Upper lobe of left lung (tissue), 6 donors: ENCODE data around the gene TACC2. TPM values are rescaled to one million over a fixed set of nuclear protein-coding genes. Genes with fewer than 3 reads are reported as not detected.

Experiments
- ATAC-seq, 2 donors: fragments of 200-7000 bp; cut with Tn5 transposase; one replicate each; pipeline ENCODE4 v1.9.1; 2022; ENCODE audit warnings: mild to moderate bottlenecking in 2 of 2, moderate library complexity in 2 of 2; ENCODE audit not compliant: low FRiP score in 2 of 2
- DNase-seq, 2 donors: peaks; one replicate each; pipeline ENCODE4 v3.0.0-alpha.2; 2019 to 2020
- H3K27ac ChIP-seq, 4 donors: fragments of 200-600 bp; sonication (generic); one replicate each; pipeline ENCODE4 v1.5.1; 2016 to 2019
- H3K27me3 ChIP-seq, 4 donors: fragments of 200-600 bp; sonication (generic); one replicate each; pipeline ENCODE4 v1.5.1; 2017 to 2019
- H3K36me3 ChIP-seq, 4 donors: fragments of 200-600 bp; sonication (generic); one replicate each; pipeline ENCODE4 v1.5.1; 2016 to 2019
- H3K4me1 ChIP-seq, 4 donors: fragments of 200-600 bp; sonication (generic); one replicate each; pipeline ENCODE4 v1.5.1; 2018 to 2019
- H3K4me3 ChIP-seq, 4 donors: fragments of 200-600 bp; sonication (generic); one replicate each; pipeline ENCODE4 v1.5.1; 2017 to 2019; ENCODE audit warnings: mild to moderate bottlenecking in 2 of 4, moderate library complexity in 1 of 4
- H3K9me3 ChIP-seq, 4 donors: fragments of 200-600 bp; sonication (generic); one replicate each; pipeline ENCODE4 v1.5.1; 2018 to 2019
- CTCF ChIP-seq, 6 experiments: fragments of 450-650 bp in 4 of 6; fragments of 200-600 bp in 2 of 6; sonication (generic) in 2 of 6; IDR thresholded peaks; one replicate each; pipeline ENCODE4 v1.5.1; 2016 to 2019; ENCODE audit warnings: antibody characterized with exemption in 6 of 6
- EP300 ChIP-seq, 4 donors: sonication (generic); formaldehyde crosslinking; IDR thresholded peaks; one replicate each; pipeline ENCODE4 v1.5.1; 2017; ENCODE audit warnings: antibody characterized with exemption in 4 of 4, control low read depth in 2 of 4
- POLR2A ChIP-seq, 4 donors: fragments of 450-650 bp; IDR thresholded peaks; one replicate each; pipeline ENCODE4 v1.5.1; 2016 to 2017; ENCODE audit warnings: antibody characterized with exemption in 4 of 4, mild to moderate bottlenecking in 2 of 4
- POLR2AphosphoS5 ChIP-seq, 2 donors: sonication (generic); formaldehyde crosslinking; IDR thresholded peaks; one replicate each; pipeline ENCODE4 v1.5.1; 2017; ENCODE audit warnings: antibody characterized with exemption in 2 of 2
- WGBS, 2 donors: methylation state at CpG; one replicate each; pipeline ENCODE4 v1.1.5; 2017 to 2018; 5-methylcytosine and 5-hydroxymethylcytosine counted together
- total RNA-seq, 6 donors: library from RNA; depleted of rRNA in 4 of 6; stranded (reverse); fragments of >200 nt in 4 of 6; gene quantifications; one replicate each; pipeline versions ENCODE4 v1.1.0 to v1.2.1, GENCODE V29; 2016 to 2021
- donor health status: DM: no; HTN: no; CAD: no; lungs with moderate emphysema.
- donor health status: DM: no; HTN: yes; CAD: no; lungs with severe emphysema.

The TACC2 gene
- total RNA-seq, 6 donors from 2014 or later, result 158 to 701 (median 386) TPM

DNA sequence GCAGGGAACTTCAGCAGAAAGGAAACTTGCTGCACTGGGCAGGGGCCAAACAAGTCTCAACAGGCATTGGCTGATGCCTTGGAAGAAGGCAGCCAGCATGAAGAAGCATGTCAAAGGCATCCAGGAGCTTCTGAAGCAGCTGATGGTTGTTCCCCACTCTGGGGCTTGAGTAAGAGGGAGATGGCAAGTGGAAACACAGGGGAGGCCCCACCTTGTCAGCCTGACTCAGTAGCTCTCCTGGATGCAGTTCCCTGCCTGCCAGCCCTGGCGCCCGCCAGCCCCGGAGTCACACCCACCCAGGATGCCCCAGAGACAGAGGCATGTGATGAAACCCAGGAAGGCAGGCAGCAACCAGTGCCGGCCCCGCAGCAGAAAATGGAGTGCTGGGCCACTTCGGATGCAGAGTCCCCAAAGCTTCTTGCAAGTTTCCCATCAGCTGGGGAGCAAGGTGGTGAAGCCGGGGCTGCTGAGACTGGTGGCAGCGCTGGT, 96.5 kb downstream of the TACC2 start:
- Histone ChIP-seq H3K27me3 (no peaks in the 10 kb centered on the region), H3K9me3 (no peaks in the 10 kb centered on the region), H3K27ac (no peak overlapping the region), H3K4me3 (no peak overlapping the region), H3K36me3 (no peaks in the 10 kb centered on the region), H3K4me1 (no peaks in the 10 kb centered on the region)
- TF ChIP-seq CTCF (IDR thresholded peaks at IDR 0.05) (no peak), POLR2AphosphoS5 (IDR thresholded peaks at IDR 0.05) (no peak), POLR2A (IDR thresholded peaks at IDR 0.05) (no peak), EP300 (IDR thresholded peaks at IDR 0.05) (no peak)
- ATAC-seq (no peak), DNase-seq (peak in 1 of 2 donors; percentile 66)
- 94% methylated on average over 8 of the region's 8 CpGs; no CpG with 5 or more reads in 1 of the 2 donors for WGBS, 2 donors

- no peak for ATAC-seq
Observed at GRCh38 chr10:122086416-122087240, 97.7 kb downstream of the TACC2 start.

DNA sequence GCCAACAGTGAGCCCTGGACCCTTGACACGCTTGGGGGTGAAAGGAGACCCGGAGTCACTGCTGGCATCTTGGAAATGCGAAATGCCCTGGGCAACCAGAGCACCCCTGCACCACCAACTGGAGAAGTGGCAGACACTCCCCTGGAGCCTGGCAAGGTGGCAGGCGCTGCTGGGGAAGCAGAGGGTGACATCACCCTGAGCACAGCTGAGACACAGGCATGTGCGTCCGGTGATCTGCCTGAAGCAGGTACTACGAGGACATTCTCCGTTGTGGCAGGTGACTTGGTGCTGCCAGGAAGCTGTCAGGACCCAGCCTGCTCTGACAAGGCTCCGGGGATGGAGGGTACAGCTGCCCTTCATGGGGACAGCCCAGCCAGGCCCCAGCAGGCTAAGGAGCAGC, 98.5 kb downstream of the TACC2 start:
- no peak overlapping the region for H3K4me3 ChIP-seq
- DNase-seq (no peak), ATAC-seq (no peak)
- H3K4me1 ChIP-seq, result no peaks in the 10 kb centered on the region
- H3K27ac ChIP-seq, result no peak overlapping the region
- H3K36me3 ChIP-seq, result no peaks in the 10 kb centered on the region
- WGBS, 2 donors, result 80 to 91% methylated on average over 5 to 9 of the region's 9 CpGs
- TF ChIP-seq EP300 (IDR thresholded peaks at IDR 0.05) (no peak), CTCF (IDR thresholded peaks at IDR 0.05) (no peak), POLR2AphosphoS5 (IDR thresholded peaks at IDR 0.05) (no peak), POLR2A (IDR thresholded peaks at IDR 0.05) (no peak)
- no peaks in the 10 kb centered on the region for H3K27me3 ChIP-seq
- no peaks in the 10 kb centered on the region for H3K9me3 ChIP-seq

More at GRCh38 chr10:122086416-122087240, 97.7 kb downstream of the TACC2 start:
- Histone ChIP-seq H3K27ac (no peak overlapping the region), H3K9me3 (no peaks in the 10 kb centered on the region), H3K4me3 (no peak overlapping the region), H3K27me3 (no peaks in the 10 kb centered on the region), H3K4me1 (no peaks in the 10 kb centered on the region), H3K36me3 (no peaks in the 10 kb centered on the region)
- no peak for TF ChIP-seq EP300 (IDR thresholded peaks at IDR 0.05)
- no peak for TF ChIP-seq POLR2AphosphoS5 (IDR thresholded peaks at IDR 0.05)
- TF ChIP-seq CTCF (IDR thresholded peaks at IDR 0.05), result no peak
- no peak for TF ChIP-seq POLR2A (IDR thresholded peaks at IDR 0.05)
- WGBS, 2 donors, result 84 to 96% methylated on average over 7 to 9 of the region's 9 CpGs
- DNase-seq, result no peak

DNA sequence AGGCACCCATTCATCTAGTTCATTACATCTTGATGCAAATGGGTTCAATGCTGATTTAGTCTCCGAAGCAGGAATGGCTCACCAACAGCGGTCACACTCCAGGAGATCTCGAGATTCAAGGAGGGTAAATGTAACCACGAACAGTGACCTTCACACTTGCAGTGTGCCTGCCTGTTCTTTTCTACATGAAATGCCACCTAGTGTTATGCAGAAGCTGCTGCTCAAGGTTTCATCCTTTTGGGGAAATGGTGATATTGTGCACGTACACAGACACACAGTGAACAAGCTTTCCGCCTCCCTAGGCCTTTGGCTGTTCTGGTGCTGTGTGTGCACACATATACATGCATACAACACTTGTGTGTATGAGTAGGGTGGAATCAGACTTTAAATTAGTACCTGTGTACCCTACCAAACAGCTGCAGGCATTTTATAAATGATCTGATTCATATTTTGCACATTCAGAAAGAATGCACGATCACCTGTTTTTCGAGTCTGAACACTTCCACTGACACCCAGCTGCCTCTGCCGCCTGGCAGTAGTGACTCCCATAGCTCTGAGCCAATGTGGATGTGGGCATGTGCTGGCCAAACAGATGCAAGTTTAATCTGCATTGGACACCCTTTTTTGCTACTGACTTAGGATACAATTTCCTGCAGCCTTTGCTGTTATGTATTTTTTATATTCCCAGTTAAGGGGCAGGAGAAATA, 100.5 kb downstream of the TACC2 start:
- no peak overlapping the region for H3K27ac ChIP-seq
- no peaks in the 10 kb centered on the region for H3K27me3 ChIP-seq
- no peak for TF ChIP-seq EP300 (IDR thresholded peaks at IDR 0.05)
- no peak for TF ChIP-seq POLR2A (IDR thresholded peaks at IDR 0.05)
- TF ChIP-seq CTCF (IDR thresholded peaks at IDR 0.05), result no peak
- TF ChIP-seq POLR2AphosphoS5 (IDR thresholded peaks at IDR 0.05), result no peak
- no peaks in the 10 kb centered on the region for H3K36me3 ChIP-seq
- no peaks in the 10 kb centered on the region for H3K4me1 ChIP-seq
- H3K9me3 ChIP-seq, result no peaks in the 10 kb centered on the region
- 83 to 90% methylated on average over 8 to 9 of the region's 9 CpGs for WGBS, 2 donors
- ATAC-seq (no peak), DNase-seq (no peak)
- H3K4me3 ChIP-seq, result no peak overlapping the region
